Heart right ventricle (tissue), 16 donors: ENCODE data around the gene GATAD2B. TPM values are rescaled to one million over a fixed set of nuclear protein-coding genes. Genes with fewer than 3 reads are reported as not detected.

Experiments
- ATAC-seq, 8 donors: fragments of 200-7000 bp; cut with Tn5 transposase; one replicate each; pipeline ENCODE4 v1.9.1; 2020; ENCODE audit warnings: mild to moderate bottlenecking in 8 of 8, moderate library complexity in 8 of 8, moderate number of reproducible peaks in 1 of 8
- DNase-seq, 2 donors: peaks; one replicate each; pipeline ENCODE4 v3.0.0-alpha.2; 2020
- H3K27ac ChIP-seq, 10 donors: fragments of 200-600 bp; sonication (generic) in 2 of 10; one replicate each; pipeline versions ENCODE4 v1.5.0 to v1.8.0; 2020 to 2022; ENCODE audit warnings: mild to moderate bottlenecking in 3 of 10
- H3K27me3 ChIP-seq, 7 donors: fragments of 200-600 bp; one replicate each; pipeline ENCODE4 v1.8.0; 2021 to 2022; ENCODE audit warnings: mild to moderate bottlenecking in 2 of 7
- H3K36me3 ChIP-seq, 9 donors: fragments of 200-600 bp; sonication (generic) in 1 of 9; one replicate each; pipeline versions ENCODE4 v1.5.0 to v1.8.0; 2020 to 2022; ENCODE audit warnings: mild to moderate bottlenecking in 2 of 9
- H3K4me1 ChIP-seq, 9 donors: fragments of 200-600 bp; sonication (generic) in 1 of 9; one replicate each; pipeline versions ENCODE4 v1.5.0 to v1.8.0; 2020 to 2022; ENCODE audit warnings: mild to moderate bottlenecking in 4 of 9
- H3K4me3 ChIP-seq, 10 donors: fragments of 200-600 bp; sonication (generic) in 2 of 10; one replicate each; pipeline versions ENCODE4 v1.5.0 to v1.8.0; 2020 to 2022; ENCODE audit warnings: mild to moderate bottlenecking in 7 of 10, moderate library complexity in 2 of 10
- H3K9me3 ChIP-seq, 11 donors: fragments of 200-600 bp in 10 of 11; sonication (generic) in 2 of 11; one replicate each; pipeline versions ENCODE4 v1.5.0 to v1.8.0; 2013 to 2022; ENCODE audit warnings: mild to moderate bottlenecking in 2 of 11, control low read depth in 1 of 11, moderate library complexity in 1 of 11
- WGBS, 2 donors: extraction: QIAGEN DNeasy Blood & Tissue Kit; methylation state at CpG; one replicate each; pipeline ENCODE4 v1.1.7; 2013; ENCODE audit warnings: inconsistent platforms in 1 of 2; 5-methylcytosine and 5-hydroxymethylcytosine counted together
- intact Hi-C, 10 donors: fragments of 100-400 bp; cut with DNase I; formaldehyde crosslinking; loops; one replicate each; pipeline versions ENCODE4 v1.11.1 to v1.14.2; 2022
- polyA plus RNA-seq, 2 donors: library from polyadenylated mRNA; stranded (reverse); fragments of 200-250 nt; gene quantifications; one replicate each; pipeline ENCODE4 v1.2.3, GENCODE V29; 2013
- total RNA-seq, 10 donors: library from RNA; stranded (reverse); fragmentation: NEBNext Ultra II Directional in 3 of 10; extraction: Animal tissue kit (Norgen Biotek cat#: 25700) in 3 of 10; gene quantifications; one replicate each; pipeline versions ENCODE4 v1.2.1 to v1.2.4, GENCODE V29; 2021 to 2023
- TF ChIP-seq, protein P1 (sequence below), 9 donors: fragments of 200-600 bp; sonication (generic) in 2 of 9; IDR thresholded peaks; one replicate each; pipeline versions ENCODE4 v1.5.0 to v1.8.0; 2021 to 2022; ENCODE audit warnings: antibody characterized with exemption in 9 of 9, mild to moderate bottlenecking in 5 of 9, moderate library complexity in 1 of 9
- donor health status: Arrhythmogenic right ventricular cardiomyopathy.
- donor health status: ischemic (EF 13 %, LVEDD 7.1; RV severe dilation, severe dysfunction).
- donor health status: healthy with polysubstance abuse.
- donor health status: DM: no; HTN: yes; CAD: no.
- donor health status: DM: no; HTN: no; CAD: no.
- donor health status: ischemic (EF 25% LVEDD 6.9; RV normal size, moderate dysfunction).
- donor health status: ischemic (EF 25% LVEDD 5.7; RV mildly dilated, moderate dysfunction).
- donor health status: healthy.
- donor health status: DM: yes; HTN: yes; CAD: no.
- donor health status: Ischemic cardiomyopathy.
- donor health status: ischemic (EF 35%, LVEDD 5.7; RV mildly dilated, moderate dysfunction).
- donor health status: nonischemic (EF 11% LVEDD 7.7; RV severe dilation, severe dysfunction).
- donor health status: DM: yes; HTN: yes; CAD: no.
- donor health status: PGD.
- donor health status: ischemic (EF 29% LVEDD 5.4; RV normal size, mild dysfunction).
- donor health status: nonischemic (EF 23%, LVEDD 6.1; RV moderate dilation, normal function).

The GATAD2B gene
- total and polyA plus RNA-seq, 12 donors, result 3.9 to 52.6 (median 41.9) TPM

DNA sequence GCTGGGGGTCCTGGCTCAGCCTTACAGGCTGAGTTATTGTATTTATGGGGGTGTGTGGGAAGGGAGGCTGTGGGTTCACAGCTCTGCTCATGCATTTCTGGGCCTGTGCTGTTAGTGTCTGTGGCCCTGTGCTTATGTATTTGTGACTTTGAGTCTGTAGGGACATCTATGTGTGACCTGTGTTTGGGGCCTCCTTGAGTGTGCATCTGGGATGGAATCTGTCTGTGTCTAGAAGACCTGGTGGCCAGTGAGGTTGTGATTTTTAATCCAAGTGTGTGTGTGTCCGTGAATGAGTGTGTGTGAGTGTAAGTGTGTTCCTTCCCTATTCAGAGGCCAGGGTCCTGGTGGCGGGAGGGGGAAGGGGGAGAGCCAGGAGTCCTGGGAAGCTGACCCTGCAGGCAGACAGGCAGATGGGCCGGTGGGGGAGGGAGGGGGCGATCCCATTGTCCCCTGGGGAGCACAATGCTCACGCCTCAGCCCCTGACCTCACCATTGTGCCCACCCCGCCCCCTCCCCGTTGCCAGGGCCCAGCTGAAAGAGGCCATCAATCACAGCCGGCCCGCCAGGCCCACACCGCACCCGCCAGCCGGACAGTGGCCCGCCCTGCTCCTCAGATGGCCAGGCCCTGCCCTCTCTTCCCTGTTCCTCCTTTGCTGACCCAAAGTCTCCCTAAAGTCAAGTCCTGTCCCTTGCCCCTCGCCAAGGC lies 128.0 kb downstream of the GATAD2B start:
- intact Hi-C loops, result loop anchor here in 6 of 10 donors (5.0 to 10.0 kb wide), 7 partner anchors 128 to 193 kb away; partner anchors contain the start of genes DENND4B (in 3 of the 6), RAB13 (in 2 of the 6), CREB3L4 (in 1 of the 6) and CRTC2 (in 1 of the 6)
- H3K9me3 ChIP-seq, result no peaks in the 10 kb centered on the region
- no peak overlapping the region for H3K4me3 ChIP-seq
- no peaks in the 10 kb centered on the region for H3K27me3 ChIP-seq
- 64 to 66% methylated on average over 12 to 14 of the region's 14 CpGs for WGBS, 2 donors
- TF ChIP-seq, protein P1, sequence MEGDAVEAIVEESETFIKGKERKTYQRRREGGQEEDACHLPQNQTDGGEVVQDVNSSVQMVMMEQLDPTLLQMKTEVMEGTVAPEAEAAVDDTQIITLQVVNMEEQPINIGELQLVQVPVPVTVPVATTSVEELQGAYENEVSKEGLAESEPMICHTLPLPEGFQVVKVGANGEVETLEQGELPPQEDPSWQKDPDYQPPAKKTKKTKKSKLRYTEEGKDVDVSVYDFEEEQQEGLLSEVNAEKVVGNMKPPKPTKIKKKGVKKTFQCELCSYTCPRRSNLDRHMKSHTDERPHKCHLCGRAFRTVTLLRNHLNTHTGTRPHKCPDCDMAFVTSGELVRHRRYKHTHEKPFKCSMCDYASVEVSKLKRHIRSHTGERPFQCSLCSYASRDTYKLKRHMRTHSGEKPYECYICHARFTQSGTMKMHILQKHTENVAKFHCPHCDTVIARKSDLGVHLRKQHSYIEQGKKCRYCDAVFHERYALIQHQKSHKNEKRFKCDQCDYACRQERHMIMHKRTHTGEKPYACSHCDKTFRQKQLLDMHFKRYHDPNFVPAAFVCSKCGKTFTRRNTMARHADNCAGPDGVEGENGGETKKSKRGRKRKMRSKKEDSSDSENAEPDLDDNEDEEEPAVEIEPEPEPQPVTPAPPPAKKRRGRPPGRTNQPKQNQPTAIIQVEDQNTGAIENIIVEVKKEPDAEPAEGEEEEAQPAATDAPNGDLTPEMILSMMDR (IDR thresholded peaks at IDR 0.05), result no peak
- H3K4me1 ChIP-seq, result peaks cover 0 to 33% (median 17%) of the 10 kb centered on the region in 9 donors
- H3K36me3 ChIP-seq, result peaks cover 0 to 3% (median 0%) of the 10 kb centered on the region in 9 donors
- H3K27ac ChIP-seq, result no peak overlapping the region
- ATAC-seq (no peak), DNase-seq (no peak)

DNA sequence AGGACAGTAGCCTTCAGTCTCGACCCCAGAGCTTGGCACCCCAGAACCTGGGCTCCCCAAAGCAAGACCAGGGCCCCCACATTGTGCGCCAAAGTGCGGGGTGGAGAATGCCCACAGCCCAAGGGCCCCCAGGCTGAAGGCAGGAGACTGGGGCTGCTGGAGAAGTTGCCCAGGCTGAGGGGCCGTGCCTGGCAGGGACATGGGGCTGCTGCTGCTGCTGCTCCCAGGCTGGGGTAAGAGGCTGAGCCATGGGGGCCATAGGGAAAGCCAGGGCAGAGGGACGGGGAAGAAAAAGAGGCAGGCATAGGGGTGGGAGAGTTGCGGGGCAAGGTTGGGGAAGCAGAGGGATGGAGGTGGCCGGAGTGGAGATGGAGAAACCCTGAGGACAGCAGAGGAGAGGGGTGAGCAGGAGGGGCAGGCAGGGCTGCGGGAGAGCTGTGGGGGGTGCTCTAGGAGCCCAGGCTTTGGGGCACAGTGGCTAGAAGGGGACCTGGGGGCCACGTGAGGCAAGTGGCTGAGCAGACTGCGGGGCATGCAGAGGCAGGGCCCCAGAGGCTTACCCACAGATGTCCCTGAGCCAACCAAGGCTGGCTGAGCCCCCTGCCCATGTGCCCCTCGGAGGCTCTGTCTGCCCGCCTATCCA lies 128.7 kb downstream of the GATAD2B start:
- no peaks in the 10 kb centered on the region for H3K36me3 ChIP-seq
- intact Hi-C loops, result loop anchor here in 4 of 10 donors (5.0 to 10.0 kb wide), 3 partner anchors 151 to 193 kb away; partner anchors contain the start of genes DENND4B (in 2 of the 4), CRTC2 (in 1 of the 4) and RAB13 (in 1 of the 4)
- TF ChIP-seq, protein P1 (IDR thresholded peaks at IDR 0.05), result no peak
- DNase-seq, result no peak
- peaks cover 0 to 39% (median 24%) of the 10 kb centered on the region in 9 donors for H3K4me1 ChIP-seq
- no peaks in the 10 kb centered on the region for H3K27me3 ChIP-seq
- 85 to 93% methylated on average over 12 of the region's 12 CpGs for WGBS, 2 donors
- no peak overlapping the region for H3K4me3 ChIP-seq
- H3K27ac ChIP-seq, result no peak overlapping the region
- no peaks in the 10 kb centered on the region for H3K9me3 ChIP-seq
- no peak for ATAC-seq

DNA sequence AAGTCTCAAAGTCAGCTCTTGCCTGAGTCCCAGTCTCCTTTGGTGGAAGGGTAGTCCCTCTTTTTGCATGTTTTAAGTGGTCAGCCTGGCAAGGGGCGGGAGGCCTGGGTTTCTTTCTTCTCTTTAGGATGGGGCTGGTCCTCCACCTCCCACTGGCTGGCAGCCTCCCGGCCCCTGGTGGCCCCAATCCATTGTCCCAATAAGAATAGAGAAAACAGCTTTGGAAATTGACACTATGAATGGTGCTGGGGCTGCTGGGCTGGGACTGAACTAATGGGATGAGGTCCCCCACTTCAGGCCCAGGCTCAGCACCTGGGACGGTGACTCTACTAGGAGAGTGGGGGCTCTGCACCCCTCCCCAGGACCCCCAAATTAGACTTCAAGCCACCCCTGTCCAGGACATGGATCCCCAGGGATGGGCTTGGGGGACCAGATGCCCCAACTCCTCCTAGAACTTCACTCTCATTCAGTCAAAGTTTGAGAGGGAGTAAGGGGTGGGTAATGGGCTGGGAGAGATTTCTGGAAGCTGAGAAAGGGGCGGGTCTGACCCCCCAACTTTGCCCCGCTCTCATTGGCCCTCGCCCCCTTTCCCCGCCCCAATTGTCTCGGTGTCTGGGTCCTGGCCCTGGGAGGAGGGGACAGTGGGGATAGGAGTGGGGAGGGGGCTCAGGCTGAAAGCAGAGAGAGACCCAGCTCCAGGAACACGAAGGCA lies 129.4 kb downstream of the GATAD2B start:
- Histone ChIP-seq H3K9me3 (no peaks in the 10 kb centered on the region), H3K4me3 (no peak overlapping the region), H3K27ac (no peak overlapping the region), H3K4me1 (peaks cover 0 to 43% (median 25%) of the 10 kb centered on the region in 9 donors), H3K27me3 (no peaks in the 10 kb centered on the region), H3K36me3 (no peaks in the 10 kb centered on the region)
- TF ChIP-seq, protein P1 (IDR thresholded peaks at IDR 0.05), result no peak
- DNase-seq, result no peak
- 76 to 86% methylated on average over 9 of the region's 9 CpGs for WGBS, 2 donors
- ATAC-seq, result no peak
- intact Hi-C loops, result loop anchor here in 4 of 10 donors (5.0 to 10.0 kb wide), 3 partner anchors 151 to 194 kb away; partner anchors contain the start of genes DENND4B (in 2 of the 4), CRTC2 (in 1 of the 4) and RAB13 (in 1 of the 4)

DNA sequence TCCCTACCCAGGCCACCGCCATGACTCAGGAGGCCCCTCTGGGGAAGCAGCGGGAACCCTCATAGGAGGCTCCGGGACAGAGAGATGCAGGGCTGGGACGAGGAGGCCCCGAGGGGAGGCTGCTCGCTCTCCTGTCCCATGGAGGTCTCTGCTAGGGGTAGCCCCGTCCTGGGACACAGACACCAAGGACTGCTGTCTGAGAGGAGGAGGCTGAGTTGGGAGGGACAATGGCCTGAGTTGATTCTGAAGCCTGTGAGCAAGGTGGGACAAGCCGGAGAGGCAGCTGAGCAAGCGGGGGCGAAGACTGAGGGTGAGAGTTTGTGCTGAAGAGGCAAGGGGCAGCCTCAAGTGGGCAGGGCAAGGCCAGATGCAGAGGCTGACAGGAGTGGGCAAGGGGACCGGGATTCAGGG lies 130.1 kb downstream of the GATAD2B start:
- peaks cover 0 to 41% (median 25%) of the 10 kb centered on the region in 9 donors for H3K4me1 ChIP-seq
- no peak for DNase-seq
- no peak overlapping the region for H3K4me3 ChIP-seq
- intact Hi-C loops, result loop anchor here in 4 of 10 donors (5.0 to 10.0 kb wide), 3 partner anchors 152 to 195 kb away; partner anchors contain the start of genes DENND4B (in 2 of the 4), CRTC2 (in 1 of the 4) and RAB13 (in 1 of the 4)
- no peak for ATAC-seq
- H3K27ac ChIP-seq, result no peak overlapping the region
- no peaks in the 10 kb centered on the region for H3K9me3 ChIP-seq
- H3K36me3 ChIP-seq, result no peaks in the 10 kb centered on the region
- TF ChIP-seq, protein P1 (IDR thresholded peaks at IDR 0.05), result no peak
- WGBS, 2 donors, result 95 to 96% methylated on average over 11 of the region's 11 CpGs
- H3K27me3 ChIP-seq, result no peaks in the 10 kb centered on the region
